ENCODE measurements around the gene MAP2K3.
"Not testable (repeated sequence)": the region's sequence is repeated elsewhere in the genome, so short reads cannot be mapped to it uniquely, and the experiment has no call there.

Gene MAP2K3

DNA sequence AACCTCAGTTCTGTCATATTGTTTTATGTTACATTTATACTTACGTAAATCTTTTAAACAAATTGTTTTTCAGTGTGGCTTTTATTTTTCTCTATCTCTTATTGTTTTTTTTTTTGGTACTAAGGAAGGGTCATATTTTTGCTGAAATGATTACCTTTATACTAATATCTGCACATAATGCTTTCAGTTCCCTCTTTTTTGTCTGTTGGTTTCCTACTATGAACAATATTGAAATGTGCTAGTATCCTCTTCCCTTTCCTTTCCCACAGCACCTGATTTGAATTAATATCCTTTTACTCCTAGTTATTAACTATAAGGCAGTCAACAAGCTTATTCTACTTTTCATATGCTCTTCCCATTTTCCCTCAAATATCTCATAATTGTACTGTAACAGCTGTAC, 43.4 kb downstream of the MAP2K3 start:
- DNase-seq (ENCODE audit: low read depth, low spot score) = not testable (repeated sequence)

GRCh38 chr17:21328778-21329177, 44.3 kb downstream of the MAP2K3 start:
- DNase-seq (ENCODE audit: low read depth, low spot score) = not testable (repeated sequence)

GRCh38 chr17:21330436-21331160, 46.1 kb downstream of the MAP2K3 start:
- DNase-seq (ENCODE audit: low read depth, low spot score) = no peak

DNA sequence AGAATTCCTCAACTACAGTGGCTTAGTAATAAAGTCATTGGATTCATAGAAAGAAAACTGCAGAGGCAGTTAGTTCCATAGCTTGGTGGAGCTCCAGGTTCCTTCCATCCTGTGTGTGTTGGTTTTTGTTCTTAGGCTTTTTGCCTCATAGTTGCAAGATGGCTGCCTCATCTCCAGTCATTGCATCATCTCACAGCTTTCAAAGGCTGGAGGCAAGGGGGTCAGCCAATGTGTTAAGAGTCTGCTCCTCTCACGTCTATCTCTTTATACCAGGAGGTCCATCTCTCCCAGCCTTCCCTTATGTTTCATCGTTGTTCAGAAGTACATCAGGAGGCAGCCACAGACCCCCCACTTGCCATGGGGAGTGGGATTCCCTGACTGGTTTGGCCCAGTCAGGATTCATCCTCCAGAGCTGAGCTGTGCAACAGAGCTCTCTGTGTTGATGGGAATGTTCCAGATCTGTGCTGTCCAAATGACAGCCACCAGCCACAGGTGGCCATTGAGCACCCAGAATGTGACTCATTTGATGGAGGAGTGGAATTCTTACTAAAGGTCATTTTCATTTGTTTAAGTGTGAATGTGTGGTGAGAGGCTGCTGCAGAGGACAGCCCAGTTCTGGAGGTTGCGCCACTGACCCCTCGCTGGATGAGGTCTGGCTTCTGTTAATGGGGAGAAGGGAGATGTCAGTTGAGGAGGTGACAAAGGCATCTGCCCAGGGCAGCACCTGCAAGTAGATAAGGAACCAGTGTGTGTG, 52.2 kb downstream of the MAP2K3 start:
- not testable (repeated sequence) for DNase-seq (ENCODE audit: low read depth, low spot score)

DNA sequence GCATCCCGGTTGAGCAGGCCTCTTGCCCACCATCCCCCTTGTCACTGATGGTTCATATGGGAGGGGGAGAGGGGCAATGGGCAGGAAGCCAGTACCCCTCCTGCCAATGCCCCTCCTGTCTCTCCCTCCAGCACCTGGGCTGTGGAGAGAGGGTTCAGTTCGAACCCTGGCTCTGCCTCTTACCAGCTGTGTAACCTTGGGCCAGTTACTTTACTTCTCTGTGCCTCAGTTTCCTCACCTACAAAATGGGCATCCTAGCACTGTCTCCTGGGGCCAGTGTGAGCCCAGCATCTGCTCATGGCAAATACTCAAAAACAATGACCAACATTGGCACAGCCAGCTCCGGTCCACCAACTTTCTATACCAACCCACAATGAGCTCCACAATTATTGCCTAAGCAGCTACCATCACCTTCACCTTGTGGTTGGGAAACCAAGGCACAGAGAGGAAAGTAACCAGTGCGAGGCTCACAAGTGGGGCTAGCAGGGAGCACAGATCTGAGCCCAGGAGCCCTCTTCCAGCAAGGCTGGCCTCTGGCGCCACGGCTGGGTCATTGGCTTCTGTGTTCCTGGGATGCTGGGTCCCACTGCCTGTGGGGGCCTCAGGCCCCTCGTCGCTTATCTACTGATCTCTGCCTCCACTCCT, 53.6 kb downstream of the MAP2K3 start:
- DNase-seq (ENCODE audit: low read depth, low spot score) = not testable (repeated sequence)

DNA sequence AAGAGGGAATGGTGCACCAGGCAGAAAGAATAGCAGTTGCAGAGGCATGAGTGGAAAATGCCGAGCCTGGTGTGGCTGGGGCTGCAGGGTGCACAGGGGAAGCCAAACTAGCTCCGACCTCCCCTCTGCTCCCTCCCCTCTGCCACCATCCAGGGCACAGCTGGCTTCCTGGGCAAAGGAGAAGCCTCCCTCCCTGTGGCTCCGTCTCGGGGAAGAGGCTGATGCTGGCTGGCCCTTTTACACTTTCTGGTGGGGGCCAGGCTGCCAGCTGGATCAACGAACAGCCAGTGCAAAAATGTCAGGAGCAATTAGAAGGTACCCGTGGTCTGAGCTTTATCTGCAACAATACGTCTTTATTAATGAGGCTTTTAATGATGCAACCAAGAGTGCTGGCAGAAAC, 54.5 kb downstream of the MAP2K3 start:
- no peak for DNase-seq (ENCODE audit: low read depth, low spot score)

GRCh38 chr17:21339571-21339970, 55.1 kb downstream of the MAP2K3 start:
- DNase-seq (ENCODE audit: low read depth, low spot score) = not testable (repeated sequence)

DNA sequence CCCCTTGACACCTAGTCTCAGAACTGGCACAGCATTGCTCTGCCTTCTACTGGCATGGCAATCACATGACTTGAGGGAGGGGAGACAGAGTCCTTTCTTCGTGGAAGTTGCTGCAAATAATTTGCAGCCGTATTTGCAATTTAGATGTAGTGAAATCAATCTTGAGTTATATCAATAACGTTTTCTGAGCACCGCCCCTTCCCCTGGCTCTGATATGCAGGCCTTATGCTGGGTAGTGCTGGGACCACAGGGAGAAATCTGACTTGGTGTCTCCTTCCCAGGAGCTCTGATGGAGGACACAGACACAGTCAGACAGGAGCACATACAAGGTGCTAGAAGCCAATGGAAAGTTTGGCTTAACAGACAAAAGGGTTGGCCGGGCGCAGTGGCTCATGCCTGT, 55.9 kb downstream of the MAP2K3 start:
- not testable (repeated sequence) for DNase-seq (ENCODE audit: low read depth, low spot score)

DNA sequence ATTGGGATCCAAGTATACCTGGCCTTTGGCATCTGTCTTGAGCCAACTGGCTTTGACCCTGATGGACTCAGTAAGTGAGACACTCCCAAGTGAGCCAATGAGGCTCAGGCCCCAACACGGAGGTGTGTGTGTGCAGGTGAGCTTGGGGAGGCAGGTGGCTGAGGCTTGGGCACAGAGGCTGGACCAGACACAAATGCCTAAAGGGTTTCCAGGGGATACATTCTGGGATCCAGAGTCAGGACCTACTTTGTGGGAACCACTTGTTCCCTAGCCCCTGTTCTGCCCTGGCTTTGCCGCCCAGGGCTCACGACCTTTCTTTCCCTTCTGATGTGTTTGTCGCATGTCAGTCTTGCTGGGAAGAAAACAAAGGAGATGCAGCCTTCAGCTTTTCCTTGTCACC, 56.8 kb downstream of the MAP2K3 start:
- not testable (repeated sequence) for DNase-seq (ENCODE audit: low read depth, low spot score)

DNA sequence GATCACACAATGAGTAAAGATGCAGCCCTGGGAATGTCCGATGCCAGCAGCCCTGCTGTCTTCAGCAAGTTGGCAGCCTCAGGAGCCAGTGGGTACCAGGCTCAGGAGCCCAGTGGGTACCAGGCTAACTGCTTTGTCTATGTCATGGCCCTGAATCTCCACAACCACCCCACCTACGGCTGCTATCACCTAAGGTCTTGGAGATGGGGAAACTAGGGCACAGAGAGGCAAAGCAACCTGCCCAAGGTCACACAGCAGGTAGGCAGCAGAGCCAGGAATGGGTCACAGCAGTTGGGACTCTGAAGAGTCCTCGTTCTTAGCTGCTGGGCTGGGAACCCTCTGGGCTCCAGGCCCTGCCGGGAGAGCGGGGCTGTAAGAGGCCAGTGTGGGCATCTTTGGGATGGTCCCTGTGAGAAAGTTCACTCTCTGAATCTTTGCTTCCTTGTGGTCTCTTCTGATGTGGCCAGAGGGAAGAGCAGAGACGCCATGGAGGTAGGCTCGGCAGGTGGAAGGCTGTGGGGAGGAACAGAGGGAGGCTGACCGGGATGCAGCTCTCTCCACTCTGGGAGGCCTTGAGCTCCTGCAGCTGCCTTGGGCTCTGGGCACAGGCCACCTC, 57.5 kb downstream of the MAP2K3 start:
- not testable (repeated sequence) for DNase-seq (ENCODE audit: low read depth, low spot score)

- DNase-seq (ENCODE audit: low read depth, low spot score) = not testable (repeated sequence)
Measured at GRCh38 chr17:21343061-21343949, 58.8 kb downstream of the MAP2K3 start.

GRCh38 chr17:21344801-21345200, 60.3 kb downstream of the MAP2K3 start:
- DNase-seq (ENCODE audit: low read depth, low spot score) = not testable (repeated sequence)

- no peak for DNase-seq (ENCODE audit: low read depth, low spot score)
Measured at GRCh38 chr17:21345236-21345635, 60.7 kb downstream of the MAP2K3 start.

DNA sequence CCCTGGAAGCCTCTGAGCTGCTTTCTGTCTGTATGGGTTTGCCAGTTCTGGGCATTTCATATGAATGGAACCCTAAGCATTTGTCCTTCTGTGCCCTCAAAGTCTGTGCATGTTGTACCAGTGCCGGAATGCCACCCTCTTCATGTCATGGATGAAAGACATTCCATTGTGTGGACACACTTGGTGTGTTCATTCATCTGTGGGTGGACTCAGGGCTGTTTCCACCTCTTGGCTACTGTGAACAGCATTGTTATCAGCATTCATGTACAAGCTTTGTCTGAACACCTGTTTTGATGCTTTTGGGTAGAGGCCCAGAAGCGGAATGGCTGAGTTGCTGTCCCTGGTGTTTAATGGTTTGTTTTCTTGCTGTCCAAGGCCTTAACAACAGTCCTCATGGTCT, 61.6 kb downstream of the MAP2K3 start:
- not testable (repeated sequence) for DNase-seq (ENCODE audit: low read depth, low spot score)

DNA sequence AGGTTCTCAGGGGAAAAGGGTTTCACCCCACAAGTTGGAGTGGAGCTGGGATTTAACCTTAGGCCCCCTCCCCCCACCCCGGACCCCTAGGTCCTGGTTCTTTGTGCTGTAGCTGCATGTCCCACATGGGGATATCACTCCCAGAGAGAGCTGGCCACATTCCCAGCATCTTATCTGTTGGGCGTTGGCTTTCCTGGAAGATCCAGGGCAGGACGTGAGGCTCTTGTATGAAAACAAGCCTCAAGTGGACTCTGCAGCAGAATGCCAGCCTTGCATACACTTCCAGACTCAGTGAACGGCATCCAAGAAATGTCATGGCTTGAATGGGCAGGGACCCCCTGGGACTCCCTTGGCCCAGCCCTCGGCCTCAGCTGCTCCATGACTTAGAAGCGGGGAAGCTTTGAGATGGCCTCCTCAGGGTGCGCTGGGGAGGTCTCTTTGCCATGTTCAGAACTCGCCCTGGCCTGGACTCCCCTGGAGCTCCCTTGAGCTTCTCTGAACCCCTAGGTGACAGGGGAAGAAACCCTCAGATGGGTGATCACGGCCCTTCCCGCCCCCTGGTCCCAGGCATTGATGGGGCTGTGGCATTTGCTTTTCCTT, 62.2 kb downstream of the MAP2K3 start:
- DNase-seq (ENCODE audit: low read depth, low spot score) = not testable (repeated sequence)

- DNase-seq (ENCODE audit: low read depth, low spot score) = not testable (repeated sequence)
Measured at GRCh38 chr17:21347660-21348059, 63.1 kb downstream of the MAP2K3 start.

- not testable (repeated sequence) for DNase-seq (ENCODE audit: low read depth, low spot score)
Measured at GRCh38 chr17:21348081-21348925, 63.8 kb downstream of the MAP2K3 start.

DNA sequence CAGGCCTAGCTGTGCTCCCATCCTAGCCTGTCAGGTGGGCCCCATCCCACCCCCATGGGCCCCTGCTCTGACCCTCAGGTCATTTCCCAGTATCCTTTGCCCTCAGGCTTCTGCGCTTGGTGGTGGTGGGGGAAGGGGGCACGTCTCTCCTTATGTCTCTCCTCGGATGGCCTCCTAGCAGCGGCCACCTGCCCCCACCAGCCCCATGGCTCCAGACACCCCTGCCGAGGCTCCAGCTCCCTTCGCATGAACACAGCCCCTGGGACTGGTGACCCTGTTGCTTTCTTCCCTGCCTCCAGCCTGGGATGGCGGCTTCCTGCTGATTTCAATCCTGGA, 64.4 kb downstream of the MAP2K3 start:
- not testable (repeated sequence) for DNase-seq (ENCODE audit: low read depth, low spot score)

- DNase-seq (ENCODE audit: low read depth, low spot score) = not testable (repeated sequence)
Measured at GRCh38 chr17:21349358-21350050, 65.0 kb downstream of the MAP2K3 start.

Measured in brain pericyte (primary cell).